NCI-H2029 treated with DMSO at 0.1 percent for 48 hours (cell line): ENCODE data around the gene RBMS1.

Source experiments
- DNase-seq: peaks from one replicate; lab custom pipeline; 2025; lab: John Stamatoyannopoulos, UW

Gene RBMS1

GRCh38 chr2:160360089-160360757 is 133.4 kb downstream of the RBMS1 start:
- DNase-seq = no peak

GRCh38 chr2:160358046-160358445 is 135.6 kb downstream of the RBMS1 start:
- DNase-seq = no peak

- DNase-seq = no peak
These were observed 137.1 kb downstream of the RBMS1 start for GRCh38 chr2:160356485-160356884.

- no peak for DNase-seq
These were observed 138.5 kb downstream of the RBMS1 start for GRCh38 chr2:160355080-160355479.

- DNase-seq = no peak
These were observed 138.9 kb downstream of the RBMS1 start for GRCh38 chr2:160354677-160355076.

- no peak for DNase-seq
These were observed 139.8 kb downstream of the RBMS1 start for GRCh38 chr2:160353813-160354212.

GRCh38 chr2:160353166-160353565 is 140.4 kb downstream of the RBMS1 start:
- DNase-seq = no peak

GRCh38 chr2:160352500-160352899 is 141.1 kb downstream of the RBMS1 start:
- no peak for DNase-seq

- no peak for DNase-seq
These were observed 141.7 kb downstream of the RBMS1 start for GRCh38 chr2:160351956-160352355.

GRCh38 chr2:160349306-160349705 is 144.3 kb downstream of the RBMS1 start:
- no peak for DNase-seq

- DNase-seq = no peak
These were observed 146.2 kb downstream of the RBMS1 start for GRCh38 chr2:160347269-160347863.

- no peak for DNase-seq
These were observed 148.4 kb downstream of the RBMS1 start for GRCh38 chr2:160345071-160345764.

GRCh38 chr2:160343404-160343803 is 150.2 kb downstream of the RBMS1 start:
- no peak for DNase-seq

GRCh38 chr2:160339726-160340125 is 153.9 kb downstream of the RBMS1 start:
- DNase-seq = no peak

- no peak for DNase-seq
These were observed 154.5 kb downstream of the RBMS1 start for GRCh38 chr2:160338901-160339685.

GRCh38 chr2:160337728-160338127 is 155.9 kb downstream of the RBMS1 start:
- no peak for DNase-seq

- DNase-seq = no peak
These were observed 157.0 kb downstream of the RBMS1 start for GRCh38 chr2:160336635-160337034.

GRCh38 chr2:160336105-160336504 is 157.5 kb downstream of the RBMS1 start:
- no peak for DNase-seq

- DNase-seq = no peak
These were observed 158.2 kb downstream of the RBMS1 start for GRCh38 chr2:160335441-160335840.

GRCh38 chr2:160334028-160334741 is 159.4 kb downstream of the RBMS1 start:
- DNase-seq = no peak

GRCh38 chr2:160333324-160334027 is 160.1 kb downstream of the RBMS1 start:
- no peak for DNase-seq
